Stomach (tissue), 4 donors: ENCODE measurements around the gene ASH1L.

Experiments
- EP300 ChIP-seq: sonication (generic); formaldehyde crosslinking; IDR thresholded peaks from one replicate; pipeline ENCODE4 v1.6.1; 2017; ENCODE audit warnings: antibody characterized with exemption
- POLR2A ChIP-seq, 4 donors: fragments of 450-650 bp; IDR thresholded peaks; one replicate each; pipeline ENCODE4 v1.6.1; 2016; ENCODE audit warnings: antibody characterized with exemption in 4 of 4, control low read depth in 2 of 4, mild to moderate bottlenecking in 1 of 4, moderate library complexity in 1 of 4
- POLR2AphosphoS5 ChIP-seq, 3 donors: sonication (generic); formaldehyde crosslinking; IDR thresholded peaks; one replicate each; pipeline ENCODE4 v1.6.1; 2016; ENCODE audit warnings: antibody characterized with exemption in 3 of 3
- TF ChIP-seq, protein P1 (sequence below), 7 experiments: fragments of 450-650 bp in 4 of 7; fragments of 200-600 bp in 3 of 7; sonication (generic) in 3 of 7; IDR thresholded peaks; one replicate each; pipeline ENCODE4 v1.5.1; 2016 to 2019; ENCODE audit warnings: antibody characterized with exemption in 7 of 7, control low read depth in 2 of 7, mild to moderate bottlenecking in 1 of 7

DNA sequence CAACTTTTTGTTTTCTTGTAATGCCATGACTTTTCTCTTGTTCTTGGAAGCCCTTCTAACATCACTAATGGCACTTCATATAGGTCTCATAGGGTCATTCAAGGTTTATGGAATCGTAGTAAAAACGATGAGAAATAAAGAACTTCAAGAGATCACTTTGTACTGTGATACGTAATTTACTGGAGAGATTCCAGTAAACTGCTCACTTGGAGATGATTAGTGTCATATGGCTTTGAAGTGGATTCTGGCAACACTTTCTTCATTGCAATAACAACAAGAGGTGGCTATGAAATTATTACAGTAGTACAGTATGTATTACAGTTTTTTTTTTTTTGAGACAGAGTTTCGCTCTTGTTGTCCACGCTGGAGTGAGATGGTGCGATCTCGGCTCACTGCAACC is 138.5 kb downstream of the ASH1L start:
- TF ChIP-seq, protein P1, sequence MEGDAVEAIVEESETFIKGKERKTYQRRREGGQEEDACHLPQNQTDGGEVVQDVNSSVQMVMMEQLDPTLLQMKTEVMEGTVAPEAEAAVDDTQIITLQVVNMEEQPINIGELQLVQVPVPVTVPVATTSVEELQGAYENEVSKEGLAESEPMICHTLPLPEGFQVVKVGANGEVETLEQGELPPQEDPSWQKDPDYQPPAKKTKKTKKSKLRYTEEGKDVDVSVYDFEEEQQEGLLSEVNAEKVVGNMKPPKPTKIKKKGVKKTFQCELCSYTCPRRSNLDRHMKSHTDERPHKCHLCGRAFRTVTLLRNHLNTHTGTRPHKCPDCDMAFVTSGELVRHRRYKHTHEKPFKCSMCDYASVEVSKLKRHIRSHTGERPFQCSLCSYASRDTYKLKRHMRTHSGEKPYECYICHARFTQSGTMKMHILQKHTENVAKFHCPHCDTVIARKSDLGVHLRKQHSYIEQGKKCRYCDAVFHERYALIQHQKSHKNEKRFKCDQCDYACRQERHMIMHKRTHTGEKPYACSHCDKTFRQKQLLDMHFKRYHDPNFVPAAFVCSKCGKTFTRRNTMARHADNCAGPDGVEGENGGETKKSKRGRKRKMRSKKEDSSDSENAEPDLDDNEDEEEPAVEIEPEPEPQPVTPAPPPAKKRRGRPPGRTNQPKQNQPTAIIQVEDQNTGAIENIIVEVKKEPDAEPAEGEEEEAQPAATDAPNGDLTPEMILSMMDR (IDR thresholded peaks at IDR 0.05), result no peak
- no peak for TF ChIP-seq POLR2AphosphoS5 (IDR thresholded peaks at IDR 0.05)
- no peak for TF ChIP-seq POLR2A (IDR thresholded peaks at IDR 0.05)
- no peak for TF ChIP-seq EP300
